Measurements from ENCODE around the gene PCDHGA12.

PCDHGA12 gene

GRCh38 chr5:141440341-141440740, 10.0 kb downstream of the PCDHGA12 start:
- no peak for DNase-seq
- Histone ChIP-seq H4K20me1 (ENCODE audit: insufficient read depth, low read length) (no peaks in the 10 kb centered on the region), H3K27ac (ENCODE audit: low read length) (no peak overlapping the region), H3K4me1 (ENCODE audit: low read length) (no peaks in the 10 kb centered on the region), H2AFZ (ENCODE audit: low read length) (no peak overlapping the region), H3K4me3 (ENCODE audit: low read length) (no peak overlapping the region), H3K27me3 (replicated peaks; ENCODE audit: insufficient read depth, low read length) (no peaks in the 10 kb centered on the region; the same call in 1 of the 2 replicates), H3K4me2 (ENCODE audit: low read depth, low read length) (no peak overlapping the region), H3F3A (ENCODE audit: insufficient read depth, low read length) (no peaks in the 10 kb centered on the region), H3K9me2 (replicated peaks; ENCODE audit: insufficient read depth, low read length) (no peaks in the 10 kb centered on the region), H3K9ac (ENCODE audit: low read length) (no peak overlapping the region), H3K79me2 (ENCODE audit: low read length) (no peaks in the 10 kb centered on the region), H3K36me3 (replicated peaks; ENCODE audit: insufficient read depth, low read length) (no peaks in the 10 kb centered on the region), H3K9me3 (replicated peaks; ENCODE audit: insufficient read depth, low read length) (no peaks in the 10 kb centered on the region)
- TF ChIP-seq CTCF (IDR thresholded peaks at IDR 0.05; ENCODE audit: low read length) (no peak), EZH2 (optimal IDR thresholded peaks at IDR 0.05; ENCODE audit: low read depth, low read length) (no peak), EZH2phosphoT487 (IDR thresholded peaks at IDR 0.05; ENCODE audit: low read length) (no peak)

GRCh38 chr5:141441571-141442170, 11.4 kb downstream of the PCDHGA12 start:
- DNase-seq, result no peak
- TF ChIP-seq CTCF (IDR thresholded peaks at IDR 0.05; ENCODE audit: low read length) (no peak), EZH2phosphoT487 (IDR thresholded peaks at IDR 0.05; ENCODE audit: low read length) (no peak), EZH2 (optimal IDR thresholded peaks at IDR 0.05; ENCODE audit: low read depth, low read length) (no peak)
- Histone ChIP-seq H3K79me2 (ENCODE audit: low read length) (no peaks in the 10 kb centered on the region), H3K27me3 (replicated peaks; ENCODE audit: insufficient read depth, low read length) (no peaks in the 10 kb centered on the region), H3K4me2 (ENCODE audit: low read depth, low read length) (no peak overlapping the region), H3K4me1 (ENCODE audit: low read length) (no peaks in the 10 kb centered on the region), H3K36me3 (replicated peaks; ENCODE audit: insufficient read depth, low read length) (no peaks in the 10 kb centered on the region), H3K9ac (ENCODE audit: low read length) (no peak overlapping the region), H2AFZ (ENCODE audit: low read length) (no peak overlapping the region), H4K20me1 (ENCODE audit: insufficient read depth, low read length) (no peaks in the 10 kb centered on the region), H3K27ac (ENCODE audit: low read length) (no peak overlapping the region), H3K9me3 (replicated peaks; ENCODE audit: insufficient read depth, low read length) (no peaks in the 10 kb centered on the region), H3F3A (ENCODE audit: insufficient read depth, low read length) (no peaks in the 10 kb centered on the region), H3K9me2 (replicated peaks; ENCODE audit: insufficient read depth, low read length) (no peaks in the 10 kb centered on the region), H3K4me3 (ENCODE audit: low read length) (no peak overlapping the region)

- no peaks in the 10 kb centered on the region for H3K9me3 ChIP-seq (replicated peaks; ENCODE audit: insufficient read depth, low read length)
- H3K9me2 ChIP-seq (replicated peaks; ENCODE audit: insufficient read depth, low read length), result no peaks in the 10 kb centered on the region
- no peaks in the 10 kb centered on the region for H4K20me1 ChIP-seq (ENCODE audit: insufficient read depth, low read length)
- H3K4me3 ChIP-seq (ENCODE audit: low read length), result no peak overlapping the region
- no peak overlapping the region for H3K9ac ChIP-seq (ENCODE audit: low read length)
- no peaks in the 10 kb centered on the region for H3F3A ChIP-seq (ENCODE audit: insufficient read depth, low read length)
- H3K79me2 ChIP-seq (ENCODE audit: low read length), result no peaks in the 10 kb centered on the region
- DNase-seq, result no peak
- H3K27me3 ChIP-seq (replicated peaks; ENCODE audit: insufficient read depth, low read length), result no peaks in the 10 kb centered on the region
- TF ChIP-seq CTCF (IDR thresholded peaks at IDR 0.05; ENCODE audit: low read length), result no peak
- no peak for TF ChIP-seq EZH2 (optimal IDR thresholded peaks at IDR 0.05; ENCODE audit: low read depth, low read length)
- no peak for TF ChIP-seq EZH2phosphoT487 (IDR thresholded peaks at IDR 0.05; ENCODE audit: low read length)
- no peaks in the 10 kb centered on the region for H3K4me1 ChIP-seq (ENCODE audit: low read length)
- no peak overlapping the region for H3K27ac ChIP-seq (ENCODE audit: low read length)
- H2AFZ ChIP-seq (ENCODE audit: low read length), result no peak overlapping the region
- no peak overlapping the region for H3K4me2 ChIP-seq (ENCODE audit: low read depth, low read length)
- no peaks in the 10 kb centered on the region for H3K36me3 ChIP-seq (replicated peaks; ENCODE audit: insufficient read depth, low read length)
Measured at GRCh38 chr5:141465351-141465750, 35.0 kb downstream of the PCDHGA12 start.
